Measurements from ENCODE around the gene FCHO2. TPM values are rescaled to one million over a fixed set of nuclear protein-coding genes. Genes with fewer than 3 reads are reported as not detected.
"Not testable (repeated sequence)": the region's sequence is repeated elsewhere in the genome, so short reads cannot be mapped to it uniquely, and the experiment has no call there.

FCHO2 gene
- polyA plus RNA-seq, 1 donor = 28.1 TPM

DNA sequence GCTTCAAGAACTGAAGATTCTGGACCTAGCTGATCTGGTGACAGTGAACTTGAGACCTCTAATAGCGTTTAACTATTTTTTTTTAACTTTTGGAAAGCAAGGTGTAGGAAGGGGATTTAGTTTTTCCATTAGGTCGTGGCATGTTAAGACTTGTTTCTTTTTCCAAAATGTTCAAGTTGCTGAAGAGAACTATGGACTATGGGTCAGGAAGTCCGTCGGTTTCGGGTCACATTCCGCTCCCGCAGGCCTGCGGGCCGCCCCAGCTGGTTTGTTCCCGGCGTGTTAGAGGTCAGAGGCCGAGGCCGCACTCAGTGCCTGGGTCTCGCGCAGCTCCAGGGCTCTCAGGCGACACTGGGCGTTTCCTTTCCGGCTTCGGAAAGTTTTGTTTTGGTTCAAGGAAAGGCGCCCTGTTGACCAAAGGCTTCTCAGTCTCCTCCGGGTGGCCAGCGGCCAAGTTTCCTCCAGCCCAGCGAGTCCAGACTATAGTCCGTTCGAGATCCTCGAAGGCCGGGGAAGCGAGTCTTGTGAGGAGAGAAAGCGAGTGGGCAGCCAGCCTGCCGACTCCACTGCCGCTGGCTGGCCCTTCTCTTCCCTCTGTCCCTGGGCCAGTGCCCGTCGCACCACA lies 586 bp upstream of the FCHO2 start:
- Histone ChIP-seq H3K36me3 (ENCODE audit: control insufficient read depth, insufficient read depth, low read length) (no peaks in the 10 kb centered on the region), H3K27me3 (ENCODE audit: control insufficient read depth, insufficient read depth, low read length) (no peaks in the 10 kb centered on the region), H3K9me3 (ENCODE audit: control insufficient read depth, low read depth, low read length) (no peaks in the 10 kb centered on the region), H3K27ac (ENCODE audit: low read length) (peak overlapping the region; percentile 100), H3K4me3 (ENCODE audit: low read length) (peak overlapping the region; percentile 95), H3K4me1 (ENCODE audit: control insufficient read depth, insufficient read depth, low read length) (peaks cover 10% of the 10 kb centered on the region)
- no CpG with 5 or more reads among the region's 33 CpGs for WGBS (ENCODE audit: insufficient coverage, low lambda C conversion rate)
- DNase-seq = peak; percentile 74 to 86

DNA sequence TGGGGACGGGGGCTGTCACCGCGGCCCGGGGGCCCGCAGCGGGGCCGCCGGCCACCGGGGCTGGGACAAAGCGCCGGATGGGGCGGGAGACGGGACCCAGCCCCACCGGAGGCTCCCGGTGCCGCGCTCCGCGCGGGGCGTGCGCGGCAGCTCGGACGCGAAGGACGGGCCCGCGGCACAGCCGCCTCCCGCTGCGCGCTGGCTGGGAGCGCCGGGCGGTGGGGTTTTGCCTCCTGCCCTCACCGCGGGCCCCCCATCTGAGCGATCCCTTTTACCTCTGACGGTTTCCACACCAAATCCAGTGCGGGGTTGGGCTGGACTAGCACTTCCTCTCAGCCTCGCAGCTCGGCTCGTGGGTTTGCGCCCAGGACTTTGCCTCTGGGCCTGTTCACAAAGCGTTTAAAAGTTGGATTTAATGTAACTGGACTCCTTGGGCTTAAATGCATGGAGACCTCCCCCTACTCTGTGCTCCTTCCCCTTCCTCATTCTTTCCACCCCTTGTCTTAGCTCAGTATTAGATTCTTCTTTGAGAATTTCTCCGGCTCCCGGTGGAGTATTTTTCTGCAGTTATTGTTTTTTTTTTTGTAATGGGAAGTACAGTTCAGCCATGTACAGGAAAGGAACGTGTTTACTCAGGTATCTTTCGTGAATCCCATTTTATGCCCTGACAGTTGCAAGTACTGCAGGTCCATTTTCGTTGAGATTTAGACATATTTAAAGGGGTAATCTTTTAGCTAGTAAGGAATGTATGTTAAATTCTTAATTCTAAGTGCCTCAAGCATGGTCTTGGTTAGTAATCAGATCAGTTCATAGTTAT lies 691 bp downstream of the FCHO2 start:
- H3K27ac ChIP-seq (ENCODE audit: low read length) = peak overlapping the region; percentile 100
- H3K9me3 ChIP-seq (ENCODE audit: control insufficient read depth, low read depth, low read length) = no peaks in the 10 kb centered on the region
- no peaks in the 10 kb centered on the region for H3K36me3 ChIP-seq (ENCODE audit: control insufficient read depth, insufficient read depth, low read length)
- H3K4me1 ChIP-seq (ENCODE audit: control insufficient read depth, insufficient read depth, low read length) = peaks cover 10% of the 10 kb centered on the region
- no peaks in the 10 kb centered on the region for H3K27me3 ChIP-seq (ENCODE audit: control insufficient read depth, insufficient read depth, low read length)
- peak; percentile 45 to 84 for DNase-seq
- 0% methylated on average over 2 of the region's 51 CpGs for WGBS (ENCODE audit: insufficient coverage, low lambda C conversion rate)
- H3K4me3 ChIP-seq (ENCODE audit: low read length) = peak overlapping the region; percentile 95

DNA sequence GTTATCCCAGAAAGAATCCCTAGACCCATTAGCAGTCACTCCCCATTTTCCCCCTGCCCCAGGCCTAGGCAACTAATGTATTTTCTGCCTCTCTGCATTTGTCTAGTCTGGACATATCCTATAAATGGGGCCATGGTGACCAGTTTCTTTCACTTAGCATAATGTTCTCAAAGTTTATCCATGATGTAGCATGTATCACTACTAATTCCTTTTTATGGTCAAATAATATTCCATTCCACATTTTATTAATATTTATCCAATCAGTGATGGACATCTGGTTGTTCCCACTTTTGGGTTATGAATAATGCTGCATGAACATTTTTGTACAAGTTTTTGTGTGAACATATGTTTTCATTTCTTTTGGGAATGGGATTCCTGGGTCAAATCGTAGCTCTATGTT lies 1.5 kb downstream of the FCHO2 start:
- no peak for DNase-seq
- peak overlapping the region; percentile 95 for H3K4me3 ChIP-seq (ENCODE audit: low read length)
- peak overlapping the region; percentile 88 for H3K27ac ChIP-seq (ENCODE audit: low read length)
- H3K9me3 ChIP-seq (ENCODE audit: control insufficient read depth, low read depth, low read length) = no peaks in the 10 kb centered on the region
- peaks cover 10% of the 10 kb centered on the region for H3K4me1 ChIP-seq (ENCODE audit: control insufficient read depth, insufficient read depth, low read length)
- WGBS (ENCODE audit: insufficient coverage, low lambda C conversion rate) = no CpG with 5 or more reads among the region's 1 CpG
- H3K36me3 ChIP-seq (ENCODE audit: control insufficient read depth, insufficient read depth, low read length) = no peaks in the 10 kb centered on the region
- no peaks in the 10 kb centered on the region for H3K27me3 ChIP-seq (ENCODE audit: control insufficient read depth, insufficient read depth, low read length)

DNA sequence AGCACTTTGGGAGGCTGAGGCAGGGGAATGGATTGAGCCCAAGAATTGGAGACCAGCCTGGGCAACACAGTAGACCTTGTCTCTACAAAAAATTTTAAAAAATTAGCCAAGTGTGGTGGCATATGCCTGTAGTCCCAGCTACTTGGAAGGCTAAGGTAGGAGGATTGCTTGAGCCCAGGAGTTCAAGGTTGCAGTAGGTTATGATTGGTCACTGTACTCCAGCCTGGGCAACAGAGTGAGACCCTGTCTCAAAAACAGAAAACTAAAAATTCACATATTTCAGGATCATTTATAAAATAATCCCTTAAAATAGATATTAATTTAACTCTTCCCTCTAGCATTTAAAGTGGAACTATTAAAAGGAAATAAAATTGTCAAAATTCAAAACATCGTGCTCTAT lies 3.4 kb downstream of the FCHO2 start:
- Histone ChIP-seq H3K4me1 (ENCODE audit: control insufficient read depth, insufficient read depth, low read length) (peaks cover 10% of the 10 kb centered on the region), H3K27ac (ENCODE audit: low read length) (no peak overlapping the region), H3K9me3 (ENCODE audit: control insufficient read depth, low read depth, low read length) (no peaks in the 10 kb centered on the region), H3K4me3 (ENCODE audit: low read length) (no peak overlapping the region), H3K36me3 (ENCODE audit: control insufficient read depth, insufficient read depth, low read length) (no peaks in the 10 kb centered on the region), H3K27me3 (ENCODE audit: control insufficient read depth, insufficient read depth, low read length) (no peaks in the 10 kb centered on the region)
- no peak for DNase-seq
- WGBS (ENCODE audit: insufficient coverage, low lambda C conversion rate) = 100% methylated on average over 1 of the region's 1 CpG

DNA sequence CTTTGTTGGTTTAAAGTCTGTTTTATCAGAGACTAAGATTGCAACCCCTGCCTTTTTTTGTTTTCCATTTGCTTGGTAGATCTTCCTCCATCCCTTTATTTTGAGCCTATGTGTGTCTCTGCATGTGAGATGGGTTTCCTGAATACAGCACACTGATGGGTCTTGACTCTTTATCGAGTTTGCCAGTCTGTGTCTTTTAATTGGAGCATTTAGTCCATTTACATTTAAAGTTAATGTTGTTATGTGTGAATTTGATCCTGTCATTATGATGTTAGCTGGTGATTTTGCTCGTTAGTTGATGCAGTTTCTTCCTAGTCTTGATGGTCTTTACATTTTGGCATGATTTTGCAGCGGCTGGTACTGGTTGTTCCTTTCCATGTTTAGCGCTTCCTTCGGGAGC lies 18.6 kb downstream of the FCHO2 start:
- not testable (repeated sequence) for H3K36me3 ChIP-seq (ENCODE audit: control insufficient read depth, insufficient read depth, low read length); H3K9me3 ChIP-seq (ENCODE audit: control insufficient read depth, low read depth, low read length); H3K4me3 ChIP-seq (ENCODE audit: low read length); H3K4me1 ChIP-seq (ENCODE audit: control insufficient read depth, insufficient read depth, low read length); H3K27me3 ChIP-seq (ENCODE audit: control insufficient read depth, insufficient read depth, low read length); H3K27ac ChIP-seq (ENCODE audit: low read length); DNase-seq
- WGBS (ENCODE audit: insufficient coverage, low lambda C conversion rate) = no CpG with 5 or more reads among the region's 5 CpGs

DNA sequence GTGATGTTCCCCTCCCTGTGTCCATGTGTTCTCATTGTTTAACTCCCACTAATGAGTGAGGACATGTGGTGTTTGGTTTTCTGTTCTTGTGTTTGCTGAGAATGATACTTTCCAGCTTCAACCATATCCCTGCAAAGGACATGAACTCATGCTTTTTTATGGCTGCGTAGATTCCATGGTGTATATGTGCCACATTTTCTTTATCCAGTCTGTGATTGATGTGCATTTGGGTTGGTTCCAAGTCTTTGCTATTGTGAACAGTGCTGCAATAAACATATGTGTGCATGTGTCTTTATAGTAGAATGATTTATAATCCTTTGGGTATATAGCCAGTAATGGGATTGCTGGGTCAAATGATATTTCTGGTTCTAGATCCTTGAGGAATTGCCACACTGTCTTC lies 21.0 kb downstream of the FCHO2 start:
- H3K9me3 ChIP-seq (ENCODE audit: control insufficient read depth, low read depth, low read length); H3K36me3 ChIP-seq (ENCODE audit: control insufficient read depth, insufficient read depth, low read length); H3K27ac ChIP-seq (ENCODE audit: low read length); H3K27me3 ChIP-seq (ENCODE audit: control insufficient read depth, insufficient read depth, low read length); H3K4me1 ChIP-seq (ENCODE audit: control insufficient read depth, insufficient read depth, low read length); H3K4me3 ChIP-seq (ENCODE audit: low read length); DNase-seq: not testable (repeated sequence)
- WGBS (ENCODE audit: insufficient coverage, low lambda C conversion rate) = no CpG with 5 or more reads among the region's 1 CpG

DNA sequence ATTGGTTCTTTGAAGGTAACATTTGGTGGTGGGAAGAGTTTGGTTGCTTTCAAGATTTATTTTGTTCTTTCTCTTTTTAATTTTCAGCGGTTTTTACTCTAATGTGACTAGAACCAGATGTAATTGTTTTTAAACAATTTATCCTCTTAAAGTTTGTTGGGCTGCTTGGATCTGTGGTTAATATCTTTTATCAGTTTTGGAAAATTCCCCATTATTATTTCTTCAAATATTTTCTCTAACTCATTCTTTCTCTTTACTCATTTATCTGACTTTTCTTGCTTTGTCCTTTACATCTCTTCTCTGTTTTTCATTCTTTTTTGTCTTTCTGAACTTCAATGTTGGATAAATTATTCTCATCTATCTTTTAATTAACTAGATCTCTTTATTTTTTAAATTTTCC lies 29.9 kb downstream of the FCHO2 start:
- WGBS (ENCODE audit: insufficient coverage, low lambda C conversion rate) = 100% methylated on average over 1 of the region's 1 CpG
- no peaks in the 10 kb centered on the region for H3K27me3 ChIP-seq (ENCODE audit: control insufficient read depth, insufficient read depth, low read length)
- no peak overlapping the region for H3K27ac ChIP-seq (ENCODE audit: low read length)
- H3K36me3 ChIP-seq (ENCODE audit: control insufficient read depth, insufficient read depth, low read length) = no peaks in the 10 kb centered on the region
- H3K4me1 ChIP-seq (ENCODE audit: control insufficient read depth, insufficient read depth, low read length) = no peaks in the 10 kb centered on the region
- no peaks in the 10 kb centered on the region for H3K9me3 ChIP-seq (ENCODE audit: control insufficient read depth, low read depth, low read length)
- DNase-seq = no peak
- no peak overlapping the region for H3K4me3 ChIP-seq (ENCODE audit: low read length)

DNA sequence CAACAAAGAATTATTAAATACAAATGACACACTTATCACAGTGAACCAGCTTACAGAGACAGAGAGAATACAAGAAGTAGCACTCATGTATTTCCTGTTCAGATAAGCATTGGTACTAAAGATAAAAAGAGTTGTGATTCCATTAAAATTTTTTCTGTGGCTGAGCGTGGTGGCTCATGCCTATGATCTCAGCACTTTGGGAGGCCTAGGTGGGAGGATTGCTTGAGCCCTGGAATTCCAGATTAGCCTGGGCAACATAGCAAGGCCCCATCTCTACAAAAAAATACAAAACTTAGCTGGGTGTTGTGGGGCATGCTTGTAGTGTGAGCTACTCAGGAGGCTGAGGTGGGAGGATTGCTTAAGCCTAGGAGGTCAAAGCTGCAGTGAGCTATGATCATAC lies 32.9 kb downstream of the FCHO2 start:
- no peak for DNase-seq
- Histone ChIP-seq H3K4me3 (ENCODE audit: low read length) (no peak overlapping the region), H3K4me1 (ENCODE audit: control insufficient read depth, insufficient read depth, low read length) (no peaks in the 10 kb centered on the region), H3K36me3 (ENCODE audit: control insufficient read depth, insufficient read depth, low read length) (peaks cover 9% of the 10 kb centered on the region), H3K27ac (ENCODE audit: low read length) (no peak overlapping the region), H3K27me3 (ENCODE audit: control insufficient read depth, insufficient read depth, low read length) (no peaks in the 10 kb centered on the region), H3K9me3 (ENCODE audit: control insufficient read depth, low read depth, low read length) (no peaks in the 10 kb centered on the region)
- no CpG with 5 or more reads among the region's 1 CpG for WGBS (ENCODE audit: insufficient coverage, low lambda C conversion rate)

DNA sequence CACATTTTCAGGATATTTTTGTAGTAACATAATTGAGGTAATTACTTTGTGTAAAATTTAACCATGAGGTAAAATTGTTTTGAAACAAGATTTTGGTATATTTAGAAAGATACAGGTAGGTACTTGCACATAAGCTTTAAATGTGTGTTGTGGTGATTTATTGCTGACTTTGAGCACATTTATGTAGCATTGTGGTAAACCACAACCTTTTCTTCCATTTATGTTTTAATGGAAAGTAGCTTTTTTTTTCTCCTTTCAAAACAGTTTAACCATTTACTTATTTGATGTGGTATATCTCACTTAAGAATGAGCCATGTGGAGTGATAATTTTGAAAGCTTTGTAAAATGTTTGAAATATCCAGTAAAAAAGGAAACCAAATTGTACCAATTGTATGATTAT lies 35.6 kb downstream of the FCHO2 start:
- no peak for DNase-seq
- Histone ChIP-seq H3K27ac (ENCODE audit: low read length) (no peak overlapping the region), H3K27me3 (ENCODE audit: control insufficient read depth, insufficient read depth, low read length) (no peaks in the 10 kb centered on the region), H3K9me3 (ENCODE audit: control insufficient read depth, low read depth, low read length) (no peaks in the 10 kb centered on the region), H3K4me1 (ENCODE audit: control insufficient read depth, insufficient read depth, low read length) (no peaks in the 10 kb centered on the region), H3K36me3 (ENCODE audit: control insufficient read depth, insufficient read depth, low read length) (peaks cover 9% of the 10 kb centered on the region), H3K4me3 (ENCODE audit: low read length) (no peak overlapping the region)

DNA sequence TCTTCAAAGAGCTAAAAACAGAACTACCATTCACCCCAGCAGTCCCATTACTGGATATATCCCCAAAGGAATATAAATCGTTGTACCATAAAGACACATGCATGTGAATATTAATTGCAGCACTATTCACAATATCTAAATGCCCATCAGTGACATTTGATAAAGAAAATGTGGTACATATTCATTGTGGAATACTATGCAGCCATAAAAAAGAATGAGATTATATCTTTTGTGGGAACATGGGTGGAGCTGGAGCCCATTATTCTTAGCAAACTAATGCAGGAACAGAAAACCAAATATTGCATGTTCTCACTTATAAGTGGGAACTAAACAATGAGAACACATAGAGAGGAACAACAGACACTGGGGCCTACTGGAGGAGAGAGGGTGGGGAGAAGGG lies 38.7 kb downstream of the FCHO2 start:
- Histone ChIP-seq H3K27ac (ENCODE audit: low read length) (no peak overlapping the region), H3K9me3 (ENCODE audit: control insufficient read depth, low read depth, low read length) (no peaks in the 10 kb centered on the region), H3K36me3 (ENCODE audit: control insufficient read depth, insufficient read depth, low read length) (peaks cover 21% of the 10 kb centered on the region), H3K4me1 (ENCODE audit: control insufficient read depth, insufficient read depth, low read length) (no peaks in the 10 kb centered on the region), H3K4me3 (ENCODE audit: low read length) (no peak overlapping the region), H3K27me3 (ENCODE audit: control insufficient read depth, insufficient read depth, low read length) (no peaks in the 10 kb centered on the region)
- WGBS (ENCODE audit: insufficient coverage, low lambda C conversion rate) = no CpG with 5 or more reads among the region's 1 CpG
- no peak for DNase-seq

DNA sequence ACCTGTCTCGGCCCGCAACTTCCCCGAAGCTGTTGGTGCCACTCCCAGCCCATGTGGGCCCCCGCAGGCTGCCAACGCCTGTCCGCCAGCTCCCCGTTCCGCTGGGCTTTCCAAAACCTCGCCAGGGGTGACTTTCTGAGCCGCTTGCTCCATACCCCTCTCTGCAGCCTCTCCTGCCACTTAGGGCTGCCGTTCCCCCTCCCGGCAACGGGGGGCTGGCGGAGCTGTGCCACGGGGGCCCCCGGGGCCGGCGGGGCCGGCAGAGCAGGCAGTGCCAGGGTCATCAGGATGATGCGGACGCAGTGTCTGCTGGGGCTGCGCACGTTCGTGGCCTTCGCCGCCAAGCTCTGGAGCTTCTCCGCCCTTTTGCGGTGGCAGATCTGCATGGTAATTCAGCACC lies 40.8 kb downstream of the FCHO2 start:
- H3K27me3 ChIP-seq (ENCODE audit: control insufficient read depth, insufficient read depth, low read length) = no peaks in the 10 kb centered on the region

More for the DNA sequence above, 40.8 kb downstream of the FCHO2 start:
- no peaks in the 10 kb centered on the region for H3K9me3 ChIP-seq (ENCODE audit: control insufficient read depth, low read depth, low read length)
- no CpG with 5 or more reads among the region's 28 CpGs for WGBS (ENCODE audit: insufficient coverage, low lambda C conversion rate)
- H3K36me3 ChIP-seq (ENCODE audit: control insufficient read depth, insufficient read depth, low read length) = peaks cover 17% of the 10 kb centered on the region
- H3K27ac ChIP-seq (ENCODE audit: low read length) = no peak overlapping the region
- no peak overlapping the region for H3K4me3 ChIP-seq (ENCODE audit: low read length)
- DNase-seq = no peak
- H3K4me1 ChIP-seq (ENCODE audit: control insufficient read depth, insufficient read depth, low read length) = no peaks in the 10 kb centered on the region
